CD4-positive, alpha-beta memory T cell (primary cell): ENCODE data around the gene RPA3. TPM values are rescaled to one million over a fixed set of nuclear protein-coding genes. Genes with fewer than 3 reads are reported as not detected.

Source experiments
- CTCF ChIA-PET: fragments of 350-600 bp; sonication (Branson Sonifier 250); formaldehyde crosslinking; loops from one replicate; lab custom pipeline; 2021; ENCODE audit warnings: inconsistent platforms; ENCODE audit not compliant: partially characterized antibody; lab: Charles Lee
- POLR2A ChIA-PET: fragments of 350-600 bp; sonication (Branson Sonifier 250); formaldehyde crosslinking; loops from one replicate; lab custom pipeline; 2021; ENCODE audit not compliant: partially characterized antibody; lab: Charles Lee
- DNase-seq, 5 donors: peaks; one replicate each; pipeline versions ENCODE4 v3.0.0 to v3.0.0-alpha.2; 2020 to 2022; ENCODE audit warnings: mixed read lengths in 1 of 5
- H3K27ac ChIP-seq: one replicate; pipeline ENCODE4 v1.7.0; 2013; ENCODE audit warnings: low read depth, low read length
- H3K27me3 ChIP-seq: 2 replicates; pipeline ENCODE4 v1.7.0; 2013; ENCODE audit warnings: mild to moderate bottlenecking, low read length, moderate library complexity; ENCODE audit not compliant: insufficient read depth
- H3K36me3 ChIP-seq: 2 replicates; pipeline ENCODE4 v1.7.0; 2013; ENCODE audit warnings: mild to moderate bottlenecking, low read length, moderate library complexity; ENCODE audit not compliant: insufficient read depth
- H3K4me1 ChIP-seq: 2 replicates; pipeline ENCODE4 v1.7.0; 2013; ENCODE audit warnings: mild to moderate bottlenecking, low read length, moderate library complexity; ENCODE audit not compliant: insufficient read depth
- H3K4me3 ChIP-seq, 2 donors: one replicate each; pipeline ENCODE4 v1.7.0; 2013; ENCODE audit warnings: low read length in 2 of 2, mild to moderate bottlenecking in 1 of 2
- H3K9me3 ChIP-seq, 2 donors: one replicate each; pipeline ENCODE4 v1.7.0; 2013; ENCODE audit warnings: low read length in 2 of 2, control low read depth in 1 of 2; ENCODE audit not compliant: control insufficient read depth in 1 of 2
- H3K27ac Mint-ChIP-seq, 7 donors: one replicate each; pipeline ENCODE4 v1.8.0; 2020 to 2021; ENCODE audit warnings: mixed read lengths in 7 of 7, mild to moderate bottlenecking in 6 of 7, inconsistent platforms in 3 of 7, moderate library complexity in 3 of 7
- H3K27me3 Mint-ChIP-seq, 2 donors: one replicate each; pipeline ENCODE4 v1.8.0; 2020 to 2021; ENCODE audit warnings: mixed read lengths in 2 of 2
- H3K36me3 Mint-ChIP-seq, 2 donors: one replicate each; pipeline ENCODE4 v1.8.0; 2020 to 2021; ENCODE audit warnings: mixed read lengths in 2 of 2, inconsistent platforms in 1 of 2, mild to moderate bottlenecking in 1 of 2
- H3K4me1 Mint-ChIP-seq, 4 donors: one replicate each; pipeline ENCODE4 v1.8.0; 2020 to 2021; ENCODE audit warnings: mixed read lengths in 4 of 4, mild to moderate bottlenecking in 1 of 4
- H3K4me3 Mint-ChIP-seq, 8 donors: one replicate each; pipeline ENCODE4 v1.8.0; 2020 to 2021; ENCODE audit warnings: mixed read lengths in 8 of 8, mild to moderate bottlenecking in 7 of 8, moderate library complexity in 6 of 8, inconsistent platforms in 3 of 8
- H3K9me3 Mint-ChIP-seq, 8 donors: one replicate each; pipeline ENCODE4 v1.8.0; 2020 to 2021; ENCODE audit warnings: mixed read lengths in 8 of 8, mild to moderate bottlenecking in 5 of 8, inconsistent platforms in 3 of 8, moderate library complexity in 1 of 8
- intact Hi-C: fragments of 100-400 bp; cut with micrococcal nuclease; formaldehyde crosslinking; loops from one replicate; pipeline ENCODE4 v1.15.1; 2023
- polyA plus RNA-seq, 2 donors: library from polyadenylated mRNA; unstranded; fragments of 300-500 nt; fragmentation: Illumina TruSeq; gene quantifications; one replicate each; pipeline ENCODE4 v1.2.3, GENCODE V29; 2021
- total RNA-seq, 2 experiments: library from RNA; stranded (reverse); gene quantifications; one replicate each; pipeline ENCODE4 v1.2.3, GENCODE V29; 2021

The RPA3 gene
- total and polyA plus RNA-seq, 4 experiments from 2014 or later = 31.2 to 96.6 (median 63.6) TPM

DNA sequence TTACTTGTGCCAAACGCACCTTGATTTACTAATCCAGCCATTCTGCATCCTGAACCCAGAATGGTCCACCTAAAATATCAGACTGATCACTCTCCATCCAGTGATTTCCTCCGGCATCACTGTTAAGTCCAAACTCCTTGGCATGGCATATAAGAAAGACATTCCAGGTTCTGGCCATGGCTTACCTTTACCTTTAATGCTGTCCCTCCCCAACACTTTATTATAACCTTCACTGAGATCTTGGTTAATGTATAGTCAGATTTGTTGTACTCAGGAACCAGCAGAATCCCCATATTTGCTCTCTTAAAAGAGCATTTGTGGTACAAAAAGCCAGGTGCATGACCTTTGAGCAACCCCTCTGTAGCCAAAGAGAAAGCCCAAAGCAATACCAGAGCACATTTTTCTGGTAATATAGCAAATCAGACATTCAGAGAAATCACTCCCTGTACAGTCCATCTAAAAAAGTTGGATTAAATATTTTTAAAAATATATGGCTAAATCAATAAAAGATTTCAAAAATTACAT is 67.7 kb downstream of the RPA3 start:
- Mint-ChIP-seq H3K36me3 (peaks cover 2 to 18% of the 10 kb centered on the region in 2 donors), H3K4me3 (peak overlapping the region in 1 of 8 donors; percentile 10), H3K27ac (peak overlapping the region in 1 of 7 donors; percentile 59), H3K9me3 (no peaks in the 10 kb centered on the region), H3K4me1 (peaks cover 29 to 56% (median 44%) of the 10 kb centered on the region in 4 donors), H3K27me3 (no peaks in the 10 kb centered on the region)
- no peaks in the 10 kb centered on the region for H3K27me3 ChIP-seq
- H3K4me1 ChIP-seq = peaks cover 23% of the 10 kb centered on the region
- DNase-seq = no peak
- H3K36me3 ChIP-seq = no peaks in the 10 kb centered on the region
- H3K4me3 ChIP-seq = no peak overlapping the region
- POLR2A ChIA-PET = no interaction called here
- CTCF ChIA-PET = interaction anchor here (0.6 kb wide), 1 partner anchor 9 kb away, joined by 3 read pairs; no protein-coding TSS in a partner anchor
- intact Hi-C loops = no loop called here
- H3K27ac ChIP-seq = no peak overlapping the region
- no peaks in the 10 kb centered on the region for H3K9me3 ChIP-seq

DNA sequence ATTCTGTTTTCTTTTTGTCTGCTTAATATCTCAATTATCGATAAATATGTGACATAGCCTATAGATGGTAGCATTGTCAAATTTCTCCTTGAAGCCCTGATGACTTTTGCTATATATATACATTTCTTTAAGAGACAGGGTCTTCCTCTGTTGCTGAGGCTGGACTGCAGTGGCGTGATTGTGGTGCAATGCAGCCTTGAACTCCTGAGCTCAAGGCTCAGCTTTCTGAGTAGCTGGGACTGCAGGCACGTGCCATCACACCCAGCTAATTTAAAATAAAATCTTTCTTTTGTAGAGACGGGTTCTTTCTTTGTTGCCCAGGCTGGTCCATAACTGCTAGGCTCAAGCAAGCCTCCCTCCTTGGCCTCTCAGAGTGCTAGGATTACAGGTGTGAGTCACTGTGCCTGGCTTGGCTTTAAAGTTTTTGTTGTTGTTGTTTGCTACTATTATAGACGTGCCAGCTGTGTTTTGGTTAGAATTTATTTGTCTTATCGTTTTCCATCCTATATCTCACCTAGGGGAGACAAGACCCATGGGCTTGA is 70.8 kb downstream of the RPA3 start:
- H3K9me3 Mint-ChIP-seq = no peaks in the 10 kb centered on the region
- POLR2A ChIA-PET = no interaction called here
- H3K27ac Mint-ChIP-seq = peak overlapping the region in 1 of 7 donors; percentile 17
- H3K4me1 Mint-ChIP-seq = peaks cover 30 to 67% (median 49%) of the 10 kb centered on the region in 4 donors
- no peaks in the 10 kb centered on the region for H3K9me3 ChIP-seq
- H3K27ac ChIP-seq = no peak overlapping the region
- H3K27me3 Mint-ChIP-seq = no peaks in the 10 kb centered on the region
- intact Hi-C loops = no loop called here
- no peaks in the 10 kb centered on the region for H3K36me3 ChIP-seq
- peaks cover 22% of the 10 kb centered on the region for H3K4me1 ChIP-seq
- H3K4me3 ChIP-seq = no peak overlapping the region
- CTCF ChIA-PET = no interaction called here
- H3K36me3 Mint-ChIP-seq = peaks cover 13 to 39% of the 10 kb centered on the region in 2 donors
- H3K27me3 ChIP-seq = no peaks in the 10 kb centered on the region
- H3K4me3 Mint-ChIP-seq = no peak overlapping the region
- DNase-seq = no peak

DNA sequence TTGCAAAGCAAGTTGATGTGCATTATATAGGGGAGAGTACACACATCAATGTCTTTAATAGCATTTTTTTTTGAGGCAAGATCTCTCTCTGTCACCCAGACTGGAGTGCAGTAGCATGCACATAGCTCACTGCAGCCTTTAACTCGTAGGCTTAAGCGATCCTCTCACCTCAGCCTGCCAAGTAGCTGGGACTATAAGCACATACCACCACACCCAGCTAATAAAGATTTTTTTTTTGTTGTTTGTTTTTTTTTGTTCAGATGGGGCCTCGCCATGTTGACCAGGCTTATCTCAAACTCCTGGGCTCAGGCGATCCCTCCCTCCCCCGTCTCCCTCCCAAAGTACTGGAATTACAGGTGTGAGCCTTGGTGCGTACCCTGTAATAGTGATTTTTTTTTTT is 76.3 kb downstream of the RPA3 start:
- Histone ChIP-seq H3K27ac (no peak overlapping the region), H3K4me1 (peaks cover 28% of the 10 kb centered on the region), H3K36me3 (no peaks in the 10 kb centered on the region), H3K9me3 (no peaks in the 10 kb centered on the region), H3K4me3 (no peak overlapping the region), H3K27me3 (no peaks in the 10 kb centered on the region)
- ChIA-PET POLR2A (interaction anchor here (0.9 to 2.3 kb wide), 4 partner anchors 14 to 485 kb away, joined by 3 to 16 read pairs (median 4); no protein-coding TSS in a partner anchor), CTCF (interaction anchor here (1.2 to 2.8 kb wide), 3 partner anchors 9 to 460 kb away, joined by 3 to 14 read pairs (median 3); no protein-coding TSS in a partner anchor)
- Mint-ChIP-seq H3K4me3 (peak overlapping the region; percentile 91 to 98 (median 96)), H3K27me3 (no peaks in the 10 kb centered on the region), H3K4me1 (peaks cover 28 to 76% (median 49%) of the 10 kb centered on the region in 4 donors), H3K27ac (peak overlapping the region in 6 of 7 donors; percentile 95 to 99 (median 98)), H3K9me3 (peaks cover 0 to 2% (median 0%) of the 10 kb centered on the region in 8 donors), H3K36me3 (peaks cover 36 to 39% of the 10 kb centered on the region in 2 donors)
- no peak for DNase-seq
- intact Hi-C loops = loop anchor here (5.0 kb wide), 2 partner anchors 35 to 490 kb away; no protein-coding TSS in a partner anchor

DNA sequence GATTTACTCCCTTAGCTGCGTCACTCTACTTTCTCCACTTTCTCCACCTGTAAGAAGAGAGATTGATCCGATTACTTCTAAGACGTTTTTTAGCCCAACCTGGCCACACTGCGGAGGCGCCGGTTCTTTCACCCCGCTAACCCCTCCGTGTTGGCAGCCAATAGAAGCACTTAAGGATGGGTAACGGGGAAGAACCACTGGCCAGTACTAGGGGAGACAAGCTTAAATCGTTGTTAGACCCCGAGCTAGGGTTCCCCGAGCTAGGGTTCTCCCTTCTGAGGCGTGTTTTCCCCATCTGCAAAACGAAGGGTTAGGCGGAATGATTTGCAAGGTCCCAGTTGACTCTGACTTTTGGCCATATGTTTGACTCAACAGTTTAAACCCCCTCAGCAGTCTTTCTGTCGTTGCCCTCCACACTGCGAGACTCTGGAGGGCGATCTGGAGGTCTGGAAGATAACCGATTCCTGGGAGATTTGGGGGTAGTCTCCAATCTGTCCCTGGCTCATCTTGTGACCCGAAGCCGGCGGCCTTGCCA is 77.2 kb downstream of the RPA3 start:
- Histone ChIP-seq H3K9me3 (no peaks in the 10 kb centered on the region), H3K27ac (peak overlapping the region; percentile 91), H3K4me3 (peak overlapping the region; percentile 68 to 79), H3K27me3 (no peaks in the 10 kb centered on the region), H3K4me1 (peaks cover 28% of the 10 kb centered on the region), H3K36me3 (peaks cover 4% of the 10 kb centered on the region)
- H3K27me3 Mint-ChIP-seq = no peaks in the 10 kb centered on the region
- intact Hi-C loops = loop anchor here (2.0 to 5.0 kb wide), 3 partner anchors 36 to 491 kb away; no protein-coding TSS in a partner anchor
- H3K9me3 Mint-ChIP-seq = peaks cover 0 to 2% (median 0%) of the 10 kb centered on the region in 8 donors
- POLR2A ChIA-PET = interaction anchor here (0.6 to 2.6 kb wide), 34 partner anchors 8 to 574 kb away, joined by 3 to 54 read pairs (median 5); partner anchors contain the start of genes C1GALT1, GLCCI1 and MIOS
- peaks cover 35 to 42% of the 10 kb centered on the region in 2 donors for H3K36me3 Mint-ChIP-seq
- peaks cover 28 to 69% (median 46%) of the 10 kb centered on the region in 4 donors for H3K4me1 Mint-ChIP-seq
- CTCF ChIA-PET = interaction anchor here (1.1 to 2.8 kb wide), 4 partner anchors 10 to 549 kb away, joined by 3 to 14 read pairs (median 3); no protein-coding TSS in a partner anchor
- peak overlapping the region; percentile 91 to 98 (median 96) for H3K4me3 Mint-ChIP-seq
- peak overlapping the region; percentile 95 to 99 (median 99) for H3K27ac Mint-ChIP-seq
- no peak for DNase-seq

DNA sequence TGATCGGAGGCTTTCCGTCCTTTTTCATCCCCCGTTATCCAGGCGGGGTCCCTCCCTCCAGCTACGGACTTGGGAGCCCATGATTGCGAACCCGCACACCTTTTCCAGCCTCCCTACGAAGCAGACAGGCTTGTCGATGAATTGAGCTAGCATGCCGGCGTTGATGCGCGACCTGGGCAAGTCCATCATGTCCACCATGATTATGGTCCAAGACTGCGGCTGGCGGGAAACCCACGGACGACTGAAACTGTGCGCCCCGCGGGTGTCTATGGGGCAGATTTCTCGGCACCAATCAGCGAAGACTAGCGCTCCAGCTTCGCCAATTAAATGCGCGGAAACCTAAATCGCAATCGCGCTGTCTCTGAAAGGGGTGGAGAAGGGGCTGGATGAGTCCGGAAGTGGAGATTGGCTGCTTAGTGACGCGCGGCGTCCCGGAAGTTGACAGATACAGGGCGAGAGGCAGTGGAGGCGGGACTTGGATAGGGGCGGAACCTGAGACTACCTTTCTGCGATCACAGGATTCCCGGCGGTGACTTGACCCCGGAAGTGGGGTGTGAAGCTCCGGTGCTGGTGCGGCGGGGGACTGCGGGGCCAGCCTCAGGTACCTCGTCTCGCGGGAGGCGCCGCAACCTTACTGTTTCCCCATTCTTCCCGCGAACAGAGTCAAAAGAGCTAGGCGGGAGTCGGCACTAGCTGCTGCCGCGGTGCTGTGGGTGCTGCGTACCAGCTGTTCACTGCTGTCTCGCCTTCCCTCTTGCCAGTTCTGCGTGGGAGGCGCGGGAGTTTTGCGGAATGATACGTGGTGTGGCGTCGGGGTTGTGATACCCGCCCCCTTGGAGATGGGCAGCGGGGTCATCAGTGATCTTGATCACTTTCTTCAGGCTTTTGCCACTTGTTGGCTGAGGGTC is 77.9 kb downstream of the RPA3 start, which contains the start of gene UMAD1:
UMAD1 (plus strand) TSS at position 532 of the 908 bp plus-strand sequence. CDS start 32,620 bp downstream, outside the sequence.
- H3K4me3 ChIP-seq = peak within 1 kb of the TSS; percentile 79 to 97
- no peaks in the 10 kb centered on the region for H3K27me3 Mint-ChIP-seq
- H3K9me3 ChIP-seq = no peaks in the 10 kb centered on the region
- CTCF ChIA-PET = interaction anchor here (0.8 to 2.8 kb wide), 5 partner anchors 41 to 550 kb away, joined by 3 to 14 read pairs (median 3); partner anchors contain the start of gene C1GALT1
- intact Hi-C loops = loop anchor here (1.0 to 5.0 kb wide), 8 partner anchors 37 to 577 kb away; partner anchors contain the start of genes C1GALT1, GLCCI1 and MIOS
- peaks cover 0 to 2% (median 0%) of the 10 kb centered on the region in 8 donors for H3K9me3 Mint-ChIP-seq
- peaks cover 28% of the 10 kb centered on the region for H3K4me1 ChIP-seq
- H3K36me3 Mint-ChIP-seq = peaks cover 30 to 44% of the 10 kb centered on the region in 2 donors
- H3K36me3 ChIP-seq = peaks cover 4% of the 10 kb centered on the region
- POLR2A ChIA-PET = interaction anchor here (0.6 to 2.6 kb wide), 39 partner anchors 9 to 574 kb away, joined by 3 to 54 read pairs (median 5); partner anchors contain the start of genes C1GALT1, GLCCI1 and MIOS
- H3K27me3 ChIP-seq = no peaks in the 10 kb centered on the region
- H3K27ac Mint-ChIP-seq = peak within 1 kb of the TSS; percentile 95 to 99 (median 99)
- DNase-seq = peak; percentile 97 to 100 (median 100)
- peak within 1 kb of the TSS; percentile 91 for H3K27ac ChIP-seq
- H3K4me3 Mint-ChIP-seq = peak within 1 kb of the TSS; percentile 91 to 98 (median 96)
- peaks cover 25 to 62% (median 42%) of the 10 kb centered on the region in 4 donors for H3K4me1 Mint-ChIP-seq

DNA sequence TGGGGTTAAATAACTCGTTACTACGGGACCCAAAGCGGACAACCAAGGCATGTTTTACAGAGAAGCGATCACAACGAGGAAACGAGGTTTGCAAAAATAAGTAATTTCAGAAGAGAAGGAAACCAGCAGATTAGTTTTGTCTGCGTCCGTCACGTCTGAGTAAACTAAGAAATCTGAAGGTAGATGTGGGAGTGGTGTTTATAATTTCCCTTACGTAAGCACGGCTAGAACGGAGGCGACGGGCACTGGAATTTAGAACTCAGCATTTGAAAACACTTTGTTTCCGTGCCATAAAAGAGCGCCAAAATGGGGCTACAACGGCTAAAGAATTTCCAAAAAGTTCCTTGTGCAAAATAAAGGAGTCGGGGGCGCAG is 78.6 kb downstream of the RPA3 start:
- peak overlapping the region; percentile 91 for H3K27ac ChIP-seq
- H3K27me3 ChIP-seq = no peaks in the 10 kb centered on the region
- peak overlapping the region; percentile 79 to 97 for H3K4me3 ChIP-seq
- intact Hi-C loops = loop anchor here (1.0 to 5.0 kb wide), 8 partner anchors 37 to 577 kb away; partner anchors contain the start of genes C1GALT1, GLCCI1 and MIOS
- ChIA-PET CTCF (interaction anchor here (0.8 to 2.8 kb wide), 3 partner anchors 42 to 458 kb away, joined by 3 to 14 read pairs (median 5); partner anchors contain the start of gene C1GALT1), POLR2A (interaction anchor here (0.6 to 2.6 kb wide), 30 partner anchors 10 to 575 kb away, joined by 3 to 54 read pairs (median 5); partner anchors contain the start of genes C1GALT1, GLCCI1 and MIOS)
- no peaks in the 10 kb centered on the region for H3K27me3 Mint-ChIP-seq
- H3K4me1 Mint-ChIP-seq = peaks cover 25 to 59% (median 42%) of the 10 kb centered on the region in 4 donors
- peaks cover 28% of the 10 kb centered on the region for H3K4me1 ChIP-seq
- no peaks in the 10 kb centered on the region for H3K9me3 ChIP-seq
- peaks cover 0 to 2% (median 0%) of the 10 kb centered on the region in 8 donors for H3K9me3 Mint-ChIP-seq
- peak overlapping the region; percentile 95 to 99 (median 99) for H3K27ac Mint-ChIP-seq
- H3K36me3 ChIP-seq = peaks cover 4% of the 10 kb centered on the region
- peak in 4 of 5 donors; percentile 76 to 85 (median 81) for DNase-seq
- H3K4me3 Mint-ChIP-seq = peak overlapping the region; percentile 91 to 98 (median 96)
- H3K36me3 Mint-ChIP-seq = peaks cover 26 to 48% of the 10 kb centered on the region in 2 donors
